PC-3 (cell line): ENCODE data around the gene TULP3. TPM values are rescaled to one million over a fixed set of nuclear protein-coding genes. Genes with fewer than 3 reads are reported as not detected.
"Not testable (repeated sequence)": the region's sequence is repeated elsewhere in the genome, so short reads cannot be mapped to it uniquely, and the experiment has no call there.

Experiments used
- ATAC-seq: fragments of 200-7000 bp; cut with Tn5 transposase; 2 replicates; pipeline ENCODE4 v1.9.1; 2020; ENCODE audit warnings: mild to moderate bottlenecking, moderate library complexity
- BruUV-seq: library from RNA; stranded (reverse); fragments of 400-500 nt; replicated peaks from 2 replicates; lab custom pipeline; 2021; lab: Mats Ljungman, UMichigan
- CTCF ChIA-PET: fragments of 300-600 bp; sonication (Branson Sonifier 250); formaldehyde crosslinking; loops from one replicate; lab custom pipeline; 2022; ENCODE audit warnings: antibody characterized with exemption; lab: Charles Lee
- POLR2A ChIA-PET: fragments of 300-600 bp; sonication (Branson Sonifier 250); formaldehyde crosslinking; loops from one replicate; lab custom pipeline; 2022; ENCODE audit warnings: antibody characterized with exemption; ENCODE audit not compliant: unreplicated experiment; lab: Charles Lee
- DNase-seq: peaks from one replicate; pipeline ENCODE4 v3.0.0-alpha.2; 2015
- H2AFZ ChIP-seq: fragments of 300-600 bp; sonication (generic); 2 replicates; pipeline ENCODE4 v1.6.0; 2016; ENCODE audit warnings: antibody characterized with exemption, low read length
- H3F3A ChIP-seq: fragments of 300-600 bp; sonication (generic); one replicate; pipeline ENCODE4 v1.6.0; 2017; ENCODE audit warnings: antibody characterized with exemption, low read length, control low read depth, mild to moderate bottlenecking; ENCODE audit not compliant: unreplicated experiment
- H3K27ac ChIP-seq: fragments of 300-600 bp; sonication (generic); 2 replicates; pipeline ENCODE4 v1.5.1; 2016; ENCODE audit warnings: mild to moderate bottlenecking, low read length
- H3K27me3 ChIP-seq: fragments of 300-600 bp; sonication (generic); 2 replicates; pipeline ENCODE4 v1.6.1; 2016; ENCODE audit warnings: low read length, mixed read lengths
- H3K36me3 ChIP-seq: fragments of 300-600 bp; sonication (generic); 2 replicates; pipeline ENCODE4 v1.6.1; 2016; ENCODE audit warnings: low read depth, mixed run types, low read length, mixed read lengths
- H3K4me1 ChIP-seq: fragments of 300-600 bp; sonication (generic); 2 replicates; pipeline ENCODE4 v1.5.1; 2016; ENCODE audit warnings: low read length; ENCODE audit not compliant: insufficient read depth
- H3K4me2 ChIP-seq: fragments of 300-600 bp; sonication (generic); 2 replicates; pipeline ENCODE4 v1.6.0; 2016; ENCODE audit warnings: low read length
- H3K4me3 ChIP-seq: fragments of 300-600 bp; sonication (generic); 2 replicates; pipeline ENCODE4 v1.5.1; 2016; ENCODE audit warnings: mild to moderate bottlenecking, low read length, mixed read lengths
- H3K79me2 ChIP-seq: fragments of 300-600 bp; sonication (generic); 2 replicates; pipeline ENCODE4 v1.6.1; 2017; ENCODE audit warnings: low read length, mixed read lengths
- H3K9ac ChIP-seq: fragments of 300-600 bp; sonication (generic); 2 replicates; pipeline ENCODE4 v1.6.0; 2016; ENCODE audit warnings: mild to moderate bottlenecking, low read length
- H3K9me2 ChIP-seq: fragments of 300-600 bp; sonication (generic); replicated peaks from 2 replicates; pipeline ENCODE4 v1.6.1; 2016; ENCODE audit warnings: mixed run types, low read length, mixed read lengths
- H3K9me3 ChIP-seq: fragments of 300-600 bp; sonication (generic); 2 replicates; pipeline ENCODE4 v1.6.1; 2016; ENCODE audit warnings: low read length, mixed read lengths
- H4K20me1 ChIP-seq: fragments of 300-600 bp; sonication (generic); 2 replicates; pipeline ENCODE4 v1.6.1; 2016; ENCODE audit warnings: low read length, mixed read lengths
- CTCF ChIP-seq: fragments of 300-600 bp; sonication (generic); conservative IDR thresholded peaks from 2 replicates; pipeline ENCODE4 v1.5.1; 2017; ENCODE audit warnings: antibody characterized with exemption, low read depth, mild to moderate bottlenecking, low read length
- EZH2 ChIP-seq: fragments of 300-600 bp; sonication (generic); IDR thresholded peaks from one replicate; pipeline ENCODE4 v1.6.1; 2017; ENCODE audit warnings: antibody characterized with exemption, mild to moderate bottlenecking, low read length; ENCODE audit not compliant: unreplicated experiment
- EZH2phosphoT487 ChIP-seq: fragments of 300-600 bp; sonication (generic); IDR thresholded peaks from 2 replicates; pipeline ENCODE4 v1.6.1; 2018; ENCODE audit warnings: mild to moderate bottlenecking, antibody characterized with exemption, low read length, borderline replicate concordance
- intact Hi-C: fragments of 100-400 bp; cut with micrococcal nuclease; formaldehyde crosslinking; loops from 2 replicates; pipeline ENCODE4 v1.9.0; 2023
- total RNA-seq: library from RNA; depleted of rRNA; stranded (reverse); fragments of >200 nt; gene quantifications from 2 replicates; pipeline ENCODE4 v1.2.3, GENCODE V29; 2014

The TULP3 gene
- total RNA-seq, 1 experiment from 2014 or later: 22.6 TPM

GRCh38 chr12:2864198-2864597 is 26.5 kb upstream of the TULP3 start:
- no peak overlapping the region for H3K4me3 ChIP-seq
- no peaks in the 10 kb centered on the region for H3K9me3 ChIP-seq
- POLR2A ChIA-PET: no interaction called here
- H2AFZ ChIP-seq: no peak overlapping the region
- H3K9ac ChIP-seq: no peak overlapping the region
- no peaks in the 10 kb centered on the region for H3K27me3 ChIP-seq
- no peak overlapping the region for H3K27ac ChIP-seq
- CTCF ChIA-PET: no interaction called here
- H3K9me2 ChIP-seq: no peaks in the 10 kb centered on the region
- H3K4me1 ChIP-seq: no peaks in the 10 kb centered on the region
- ATAC-seq: no peak
- DNase-seq: no peak
- H3K4me2 ChIP-seq: no peak overlapping the region
- no peaks in the 10 kb centered on the region for H3K79me2 ChIP-seq
- intact Hi-C loops: no loop called here
- H4K20me1 ChIP-seq: no peaks in the 10 kb centered on the region
- H3F3A ChIP-seq: no peaks in the 10 kb centered on the region
- TF ChIP-seq EZH2 (no peak), CTCF (no peak), EZH2phosphoT487 (no peak)
- BruUV-seq: no TSS peak
- H3K36me3 ChIP-seq: peaks cover 49% of the 10 kb centered on the region

GRCh38 chr12:2868986-2869632 is 21.6 kb upstream of the TULP3 start:
- H3K4me3 ChIP-seq, BruUV-seq, intact Hi-C loops, H3K4me2 ChIP-seq, H3K27me3 ChIP-seq, H3K9ac ChIP-seq, CTCF ChIA-PET, H3F3A ChIP-seq, H4K20me1 ChIP-seq, H2AFZ ChIP-seq, H3K9me2 ChIP-seq, H3K4me1 ChIP-seq, POLR2A ChIA-PET, H3K27ac ChIP-seq, H3K9me3 ChIP-seq: not testable (repeated sequence)
- Histone ChIP-seq H3K79me2 (peaks cover 28% of the 10 kb centered on the region), H3K36me3 (peaks cover 38% of the 10 kb centered on the region)
- ATAC-seq: peak; percentile 50
- peak; percentile 4 for DNase-seq

GRCh38 chr12:2876431-2877046 is 14.2 kb upstream of the TULP3 start:
- Histone ChIP-seq H2AFZ (peak overlapping the region; percentile 85), H3F3A (no peaks in the 10 kb centered on the region), H3K4me1 (peaks cover 13% of the 10 kb centered on the region), H3K4me3 (peak overlapping the region; percentile 72), H3K9ac (peak overlapping the region; percentile 96), H4K20me1 (no peaks in the 10 kb centered on the region), H3K36me3 (peaks cover 18% of the 10 kb centered on the region), H3K27me3 (no peaks in the 10 kb centered on the region), H3K9me2 (no peaks in the 10 kb centered on the region), H3K9me3 (no peaks in the 10 kb centered on the region), H3K27ac (peak overlapping the region; percentile 70), H3K79me2 (peaks cover 92% of the 10 kb centered on the region), H3K4me2 (peak overlapping the region; percentile 100)
- BruUV-seq: no TSS peak
- TF ChIP-seq CTCF: no peak
- TF ChIP-seq EZH2phosphoT487: no peak
- no peak for TF ChIP-seq EZH2
- ATAC-seq: peak; percentile 69
- DNase-seq: peak; percentile 20
- CTCF ChIA-PET: no interaction called here
- POLR2A ChIA-PET: interaction anchor here (0.6 kb wide), 1 partner anchor 44 kb away, joined by 3 read pairs; no protein-coding TSS in a partner anchor
- intact Hi-C loops: loop anchor here (2.0 to 5.0 kb wide), 2 partner anchors 14 to 64 kb away; partner anchors contain the start of genes ITFG2 and TULP3
